ENCODE results near the gene ROCK1. TPM values are rescaled to one million over a fixed set of nuclear protein-coding genes. Genes with fewer than 3 reads are reported as not detected.
A peak's percentile ranks its signal among the peaks of the same experiment; 100 is the strongest.
"Not testable (repeated sequence)": the region's sequence is repeated elsewhere in the genome, so short reads cannot be mapped to it uniquely, and the experiment has no call there.

The ROCK1 gene
- polyA plus RNA-seq (ENCODE audit: insufficient read length in 10 of 10) = 10 to 100 TPM; 27.2 to 44.4 (median 36.5) TPM
- long read RNA-seq, donor 1, partial matches to known transcripts = 15 of 17 reads
- long read RNA-seq, donor 1, other reads (novel, unspliced or antisense) = 0 of 17 reads
- long read RNA-seq, donor 2 = 0 reads
- long read RNA-seq, donor 3 = 0 reads
- long read RNA-seq, donor 4, full-length matches to known transcripts = 1 of 1 reads
- long read RNA-seq, donor 4, partial matches to known transcripts = 0 of 1 reads
- long read RNA-seq, donor 4, other reads (novel, unspliced or antisense) = 0 of 1 reads
- long read RNA-seq, donor 5 = 0 reads
- long read RNA-seq, donor 6 = 0 reads
- long read RNA-seq, donor 7, partial matches to known transcripts = 12 of 13 reads
- long read RNA-seq, donor 7, other reads (novel, unspliced or antisense) = 0 of 13 reads
- long read RNA-seq, donor 8 = 0 reads
- long read RNA-seq, donor 9 = 0 reads

DNA sequence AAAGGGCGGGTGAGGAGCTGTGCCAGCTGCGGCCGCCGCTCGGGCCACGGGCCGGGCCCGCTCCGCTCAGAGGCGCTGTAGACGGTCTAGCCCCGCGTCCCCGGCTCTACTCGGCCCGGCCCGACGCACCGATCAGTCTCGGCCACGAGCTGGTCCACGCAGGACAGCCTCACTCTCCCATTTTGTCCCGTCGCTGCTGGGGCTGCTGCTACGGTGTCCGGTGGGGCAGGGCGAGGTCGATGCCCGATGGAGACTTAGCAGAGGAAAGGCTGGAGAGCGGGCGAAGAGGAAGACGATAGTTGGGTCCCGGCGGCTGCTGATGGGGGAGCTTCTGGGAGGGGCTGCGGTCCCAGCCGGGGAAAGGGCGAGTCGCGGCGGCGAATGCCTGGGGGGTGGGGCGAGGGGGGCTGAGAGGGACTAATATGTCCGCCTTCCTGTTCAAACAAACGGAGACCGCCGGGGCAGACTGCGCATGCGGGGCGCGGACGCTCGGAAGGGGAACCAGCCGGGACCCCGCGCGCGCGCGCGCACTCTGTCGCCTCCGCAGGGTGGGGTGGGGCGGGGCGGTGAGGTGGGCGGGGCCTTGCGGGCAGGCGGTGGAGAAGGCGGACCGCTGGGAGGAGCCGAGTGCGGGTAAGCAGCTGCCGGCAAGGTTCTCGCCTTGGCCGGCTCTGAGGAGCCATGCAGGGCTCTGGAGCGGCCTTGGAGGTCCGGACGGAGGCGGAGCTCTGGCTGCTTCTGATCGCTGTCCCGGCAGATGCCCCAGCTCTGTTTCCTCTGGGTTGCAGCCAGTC lies at the start of gene ROCK1:
ROCK1 (minus strand) TSS at position 468 of the 794 bp plus-strand sequence. CDS start 903 bp downstream, outside the sequence.
- peak; percentile 97 to 99 (median 98) for DNase-seq

DNA sequence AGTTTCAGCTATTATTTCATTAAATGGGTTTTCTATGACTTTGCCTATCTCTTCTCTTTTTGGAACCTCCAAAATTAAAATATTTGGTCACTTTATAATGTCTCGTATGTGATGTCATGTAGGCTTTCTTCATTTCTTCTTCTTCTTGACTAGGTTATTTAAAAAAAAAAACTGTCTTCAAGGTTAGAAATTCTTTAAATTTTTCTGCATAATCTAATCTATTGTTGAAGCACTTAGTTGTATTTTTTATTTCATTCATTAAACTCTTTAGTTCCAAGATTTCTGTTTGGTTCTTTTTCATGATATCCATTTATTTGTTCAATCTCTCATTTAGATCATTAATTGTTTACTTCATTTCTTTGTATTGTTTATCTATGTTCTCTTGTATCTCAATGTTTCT lies 43.8 kb upstream of the ROCK1 start:
- no peak for DNase-seq

DNA sequence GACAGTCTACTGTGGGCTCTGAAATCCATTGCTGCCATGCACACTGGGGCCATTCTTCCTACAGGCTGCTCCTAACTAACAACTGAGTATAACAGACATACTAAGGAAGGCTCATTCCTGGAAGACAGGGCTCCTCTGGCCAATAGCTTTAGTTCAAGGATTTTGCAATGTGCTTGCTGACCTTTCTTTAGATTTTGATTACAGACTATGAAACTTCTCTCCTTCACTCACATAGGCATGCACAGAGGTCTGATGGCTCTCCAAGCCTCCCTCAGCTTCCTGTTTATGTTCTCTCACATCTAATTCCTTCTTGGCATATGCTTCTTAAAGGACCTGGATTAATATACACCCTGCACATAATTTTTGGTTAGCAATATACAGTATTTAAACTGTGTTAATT lies 34.4 kb upstream of the ROCK1 start:
- no peak for DNase-seq

DNA sequence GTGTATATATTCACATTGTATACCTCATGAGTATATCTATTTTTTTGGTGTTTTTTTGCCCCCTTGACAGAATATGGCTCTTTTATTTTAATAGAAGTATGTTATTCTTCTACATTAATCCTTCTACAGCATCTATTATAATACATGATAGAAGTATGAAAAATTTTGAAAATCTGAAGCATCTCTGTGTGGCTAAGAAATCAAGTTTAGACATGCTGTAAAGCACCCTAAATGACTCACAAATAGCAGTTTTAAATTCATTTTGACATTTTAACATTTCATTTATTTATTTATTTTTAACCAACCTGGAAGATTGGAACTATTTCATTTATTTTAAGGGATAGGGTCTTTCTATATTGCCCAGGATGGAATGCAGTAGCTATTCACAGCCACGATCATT lies 33.8 kb upstream of the ROCK1 start:
- DNase-seq = no peak

DNA sequence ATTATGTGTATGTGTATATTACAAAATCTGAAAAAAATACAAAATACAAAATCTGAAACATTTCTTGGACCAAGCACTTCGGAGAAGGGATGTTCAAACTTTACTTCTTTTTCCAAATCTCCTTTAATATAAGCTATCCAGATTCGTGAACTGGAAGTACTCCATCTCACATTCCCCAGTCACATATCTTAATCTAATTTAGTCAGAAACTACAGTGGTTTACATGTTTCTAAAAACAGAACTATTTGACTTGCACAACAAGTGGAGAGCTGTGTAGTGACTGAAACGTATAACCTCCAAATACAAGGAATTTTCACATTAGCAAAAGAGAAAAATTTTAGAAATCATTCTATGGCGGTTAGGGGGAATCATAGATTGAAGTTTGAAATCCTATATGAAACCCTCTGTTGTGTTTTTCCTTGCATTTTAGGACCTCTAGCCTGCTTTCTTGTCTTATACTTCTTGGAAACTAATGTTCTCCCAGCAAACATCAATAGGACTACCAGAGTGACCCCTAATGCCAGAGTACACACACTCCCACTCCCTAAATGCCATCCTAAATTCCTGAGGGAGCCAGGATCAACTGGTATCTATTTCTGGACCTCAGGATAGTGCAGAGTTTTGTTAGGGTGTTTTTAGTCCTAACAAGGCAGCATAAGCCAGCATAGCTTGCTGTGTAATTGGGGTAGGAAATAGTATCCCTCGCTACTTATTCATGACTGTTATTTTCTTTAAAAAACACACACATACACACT lies 30.2 kb upstream of the ROCK1 start:
- peak in 2 of 3 donors; percentile 6 to 32 for DNase-seq

DNA sequence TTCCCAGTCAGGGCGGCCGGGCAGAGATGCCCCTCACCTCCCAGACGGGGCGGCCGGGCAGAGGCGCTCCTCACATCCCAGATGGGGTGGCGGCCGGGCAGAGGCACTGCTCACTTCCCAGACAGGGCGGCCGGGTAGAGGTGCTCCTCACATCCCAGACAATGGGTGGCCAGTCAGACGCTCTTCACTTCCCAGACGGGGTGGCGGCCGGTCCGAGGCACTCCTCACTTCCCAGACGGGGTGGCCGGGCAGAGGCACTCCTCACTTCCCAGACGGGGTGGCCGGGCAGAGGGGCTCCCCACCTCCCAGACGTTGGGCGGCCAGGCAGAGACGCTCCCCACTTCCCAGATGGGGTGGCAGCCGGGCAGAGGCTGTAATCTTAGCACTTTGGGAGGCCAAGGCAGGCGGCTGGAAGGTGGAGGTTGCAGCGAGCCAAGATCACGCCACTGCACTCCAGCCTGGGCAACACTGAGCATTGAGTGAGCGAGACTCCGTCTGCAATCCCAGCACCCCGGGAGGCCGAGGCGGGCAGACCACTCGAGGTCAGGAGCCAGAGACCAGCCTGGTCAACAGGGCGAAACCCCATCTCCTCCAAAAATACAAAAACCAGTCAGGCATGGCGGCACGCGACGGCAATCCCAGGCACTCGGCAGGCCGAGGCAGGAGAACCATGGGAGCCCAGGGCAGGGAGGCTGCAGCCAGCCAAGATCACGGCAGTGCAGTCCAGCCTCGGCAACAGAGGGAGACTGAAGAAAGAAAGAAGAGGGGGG lies 26.3 kb upstream of the ROCK1 start:
- not testable (repeated sequence) for DNase-seq

DNA sequence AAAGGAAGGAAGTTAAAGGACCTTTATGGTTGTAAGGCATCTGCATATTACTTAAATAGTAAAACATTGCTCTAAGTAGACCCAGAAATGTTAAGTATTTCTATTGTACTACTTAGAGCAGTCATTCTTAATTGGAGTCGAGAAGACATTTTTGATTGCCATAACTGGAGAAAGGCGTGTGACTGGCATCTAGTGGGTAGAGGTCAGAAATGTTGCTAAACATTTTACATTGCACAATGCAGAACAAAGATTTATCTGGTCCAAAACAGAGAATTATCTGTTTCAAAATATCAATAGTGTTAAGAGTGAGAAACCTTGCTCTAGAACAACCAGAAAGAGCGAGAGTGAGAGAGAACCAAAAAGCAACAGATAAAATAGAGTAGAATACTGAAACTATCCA lies 23.3 kb upstream of the ROCK1 start:
- no peak for DNase-seq

DNA sequence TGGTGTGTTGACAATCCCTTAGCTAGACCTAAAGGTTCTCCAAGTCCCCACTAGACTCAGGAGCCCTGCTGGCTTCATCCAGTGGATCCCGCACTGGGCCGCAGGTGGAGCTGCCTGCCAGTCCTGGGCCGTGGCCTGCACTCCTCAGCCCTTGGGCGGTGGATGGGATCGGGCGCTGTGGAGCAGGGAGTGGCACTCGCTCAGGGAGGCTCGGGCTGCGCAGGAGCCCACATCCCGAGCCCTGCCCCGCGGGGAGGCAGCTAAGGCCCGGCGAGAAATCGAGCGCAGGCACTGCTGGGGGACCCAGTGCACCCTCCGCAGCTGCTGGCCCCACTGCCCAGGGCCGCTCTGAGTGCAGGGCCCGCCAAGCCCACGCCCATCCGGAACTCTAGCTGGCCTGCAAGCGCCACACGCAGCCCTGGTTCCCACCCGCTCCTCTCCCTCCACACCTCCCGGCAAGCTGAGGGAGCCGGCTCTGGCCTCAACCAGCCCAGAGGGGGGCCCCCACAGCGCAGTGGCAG lies 20.8 kb upstream of the ROCK1 start:
- DNase-seq = no peak

DNA sequence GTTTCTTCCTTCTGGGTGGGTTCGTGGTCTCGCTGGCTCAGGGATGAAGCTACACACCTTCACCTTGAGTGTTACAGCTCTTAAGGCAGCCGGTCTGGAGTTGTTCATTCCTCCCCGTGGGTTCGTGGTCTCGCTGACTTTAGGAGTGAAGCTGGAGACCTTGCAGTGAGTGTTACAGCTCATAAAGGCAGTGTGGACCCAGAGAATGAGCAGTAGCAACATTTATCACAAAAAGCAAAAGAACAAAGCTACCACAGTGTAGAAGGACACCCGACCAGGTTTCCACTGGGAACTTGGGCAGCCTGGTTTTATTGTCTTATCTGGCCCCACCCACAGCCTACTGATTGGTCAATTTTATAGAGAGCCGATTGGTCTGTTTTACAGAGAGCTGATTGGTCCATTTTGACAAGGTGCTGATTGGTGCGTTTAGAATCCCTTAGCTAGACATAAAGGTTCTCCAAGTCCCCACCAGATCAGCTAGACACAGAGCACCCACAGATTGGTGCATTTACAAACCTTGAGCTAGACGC lies 20.1 kb upstream of the ROCK1 start:
- DNase-seq = no peak

DNA sequence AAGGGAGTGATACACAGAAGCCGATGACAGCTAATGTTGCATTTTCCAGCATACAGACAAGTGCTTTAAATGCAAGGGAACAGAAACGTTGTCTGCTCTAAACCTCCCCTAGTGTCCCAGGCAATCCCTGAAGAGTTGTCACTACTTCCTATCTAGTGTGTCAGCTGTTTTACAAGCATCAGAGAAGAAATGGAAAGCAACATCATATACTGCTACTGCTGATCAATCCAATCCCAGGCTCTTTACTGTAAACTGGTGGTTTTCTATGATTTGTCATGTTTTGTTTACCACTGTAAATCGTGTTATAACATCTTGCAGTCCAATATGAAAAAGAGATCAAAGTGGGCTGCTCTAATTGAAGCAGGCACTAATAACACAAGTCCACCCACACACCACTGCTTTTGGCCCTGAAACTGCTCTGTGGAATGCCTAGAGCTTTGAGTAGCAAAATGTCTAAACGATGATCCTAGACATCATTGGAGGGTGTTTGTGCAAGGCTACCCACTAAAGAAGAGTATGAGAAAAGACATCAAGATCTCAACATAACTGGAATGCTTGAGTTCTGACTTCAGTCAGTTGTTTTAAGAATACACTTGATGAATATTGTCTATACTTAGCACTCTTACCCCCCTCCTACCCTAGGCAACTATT lies 18.1 kb upstream of the ROCK1 start:
- peak in 1 of 3 donors; percentile 29 for DNase-seq

DNA sequence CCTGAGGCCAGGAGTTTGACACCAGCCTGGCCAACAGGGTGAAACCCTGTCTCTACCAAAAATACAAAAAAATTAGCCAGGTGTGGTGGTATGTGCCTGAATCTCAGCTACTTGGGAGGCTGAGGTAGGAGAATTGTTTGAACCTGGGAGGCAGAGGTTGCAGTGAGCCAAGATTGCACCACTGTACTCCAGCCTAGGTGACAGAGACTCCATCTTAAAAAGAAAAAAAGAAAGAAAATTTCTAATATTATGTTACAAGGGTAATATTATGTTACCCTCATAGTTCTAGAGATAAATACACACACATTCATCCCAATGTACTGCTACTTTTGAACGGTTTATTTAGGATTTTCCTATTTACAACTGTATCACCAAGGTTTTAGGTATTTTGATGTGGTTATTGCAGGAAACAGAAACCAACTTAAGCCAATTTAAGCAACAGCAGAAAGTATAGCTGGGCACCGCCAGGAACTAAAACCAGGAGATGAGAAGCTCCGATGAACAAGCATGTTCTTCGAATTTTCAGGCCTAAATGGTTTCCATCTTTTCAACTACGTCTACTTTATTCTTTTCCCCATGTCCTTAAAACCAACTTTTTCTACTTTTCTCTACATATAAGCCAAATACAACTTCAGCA lies 11.8 kb upstream of the ROCK1 start:
- DNase-seq = no peak

DNA sequence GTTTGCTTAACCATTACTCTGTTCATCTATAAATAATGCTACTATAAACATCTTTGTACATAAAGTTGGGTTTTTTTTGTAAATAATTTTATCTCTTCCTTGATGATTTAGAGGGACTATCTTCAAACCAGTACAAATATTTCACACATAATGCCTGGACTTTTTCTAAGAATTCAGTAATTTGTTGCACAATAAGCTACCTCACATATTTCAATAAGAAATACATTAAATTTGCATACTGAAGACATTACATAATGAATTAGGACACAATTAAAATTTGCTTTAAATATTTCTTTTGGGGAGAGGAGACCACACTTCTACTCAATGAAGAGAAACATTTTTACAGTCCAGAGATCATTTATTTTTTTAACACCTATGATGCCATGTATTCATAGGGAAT lies 7.2 kb upstream of the ROCK1 start:
- DNase-seq = no peak

DNA sequence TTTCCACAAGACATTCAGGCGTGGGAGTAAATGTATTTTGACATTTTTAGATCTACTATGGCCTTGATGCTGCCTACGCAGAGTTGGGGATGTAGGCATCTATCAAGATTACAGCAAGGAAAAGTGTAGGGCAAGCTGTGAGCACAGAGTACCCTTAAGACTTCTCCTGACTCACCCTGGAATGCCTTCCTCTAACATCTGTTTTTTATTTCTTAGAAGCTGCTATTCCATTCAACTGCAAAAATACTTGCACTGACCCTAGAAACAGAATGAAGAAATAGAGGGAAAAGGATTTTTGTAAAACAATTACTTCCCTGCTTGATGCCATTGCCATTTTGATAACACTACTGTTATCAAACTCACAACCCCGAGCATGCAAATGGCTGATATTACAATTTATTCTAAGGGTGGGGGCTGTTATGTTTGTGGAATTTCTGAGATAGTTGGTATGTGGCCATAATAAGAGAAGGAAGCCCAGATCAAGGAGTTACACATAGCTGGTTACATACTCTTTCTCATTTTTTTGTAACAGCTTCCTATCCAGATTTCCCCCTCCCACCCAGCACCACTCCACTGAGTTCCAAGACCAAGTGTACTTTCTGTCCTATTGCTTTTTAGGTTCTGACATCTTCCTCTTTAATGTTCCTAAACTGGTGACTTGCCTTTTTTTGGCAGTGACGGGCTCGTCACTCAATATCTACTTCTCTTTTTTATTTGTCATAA lies 6.0 kb upstream of the ROCK1 start:
- peak; percentile 40 to 78 (median 67) for DNase-seq

DNA sequence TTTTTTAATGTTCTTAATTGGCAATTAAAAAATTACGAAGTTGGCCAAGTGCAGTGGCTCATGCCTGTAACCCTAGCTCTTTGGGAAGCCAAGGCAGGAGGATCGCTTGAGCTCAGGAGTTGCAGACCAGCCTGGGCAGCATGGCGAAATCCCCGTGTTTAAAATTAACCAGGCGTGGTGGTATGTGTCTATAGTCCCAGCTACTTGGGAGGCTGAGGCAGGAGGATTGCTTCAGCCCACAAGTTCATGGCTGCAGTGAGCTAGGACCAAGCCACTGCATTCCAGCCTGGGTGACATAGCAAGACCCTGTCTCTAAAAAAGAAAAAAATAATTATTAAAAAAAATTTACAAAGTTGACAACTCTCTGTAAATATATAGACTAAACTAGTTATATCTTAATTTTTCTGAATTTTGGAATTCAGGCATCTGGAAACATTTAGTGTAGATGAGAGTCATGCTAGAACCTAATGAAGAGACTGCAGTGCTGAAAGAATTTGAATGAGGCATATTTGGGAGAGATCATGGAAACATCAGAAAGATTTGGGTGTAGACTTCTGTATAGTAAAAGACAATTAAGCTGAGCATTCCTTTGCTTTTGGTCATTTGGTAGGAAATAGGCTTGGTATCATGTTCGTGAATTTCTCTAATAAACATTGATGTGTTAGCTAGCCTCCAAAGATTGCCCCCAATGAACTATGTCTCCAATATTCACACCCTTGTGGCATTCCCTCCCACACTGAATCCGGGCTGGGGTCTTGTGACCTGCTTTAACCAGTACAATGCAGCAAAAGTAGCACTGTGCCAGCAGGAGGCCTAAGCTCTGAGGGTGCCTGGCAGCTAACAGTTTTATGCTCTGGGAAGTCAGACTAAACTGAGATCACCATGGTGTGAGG lies 4.2 kb upstream of the ROCK1 start:
- DNase-seq = peak in 1 of 3 donors; percentile 78

DNA sequence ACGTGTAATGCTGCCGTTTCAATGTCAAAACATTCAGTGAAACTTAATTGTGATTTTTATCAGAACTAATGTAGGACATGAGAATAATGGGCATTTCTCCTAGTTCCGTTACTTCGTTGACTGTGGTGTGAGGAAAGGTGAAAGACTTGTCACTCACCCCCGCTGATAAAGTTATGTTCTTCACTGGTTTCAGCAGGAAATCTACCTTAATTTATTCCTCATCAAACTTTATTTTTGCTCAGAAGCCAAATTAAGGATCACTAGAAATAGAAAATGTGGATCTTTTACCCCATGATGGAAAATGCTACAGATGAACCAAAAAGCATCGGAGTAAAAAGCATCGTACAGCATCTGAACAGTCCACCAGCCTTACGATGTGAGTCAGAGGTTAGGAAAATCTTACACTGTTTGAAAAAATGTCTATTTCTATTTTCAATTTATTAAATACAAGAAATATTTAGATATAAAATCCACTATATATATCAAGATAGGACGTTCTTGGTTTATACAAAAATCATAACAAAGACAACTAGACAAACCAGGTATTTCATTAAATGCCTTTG lies 1.0 kb upstream of the ROCK1 start:
- peak in 1 of 3 donors; percentile 14 for DNase-seq

DNA sequence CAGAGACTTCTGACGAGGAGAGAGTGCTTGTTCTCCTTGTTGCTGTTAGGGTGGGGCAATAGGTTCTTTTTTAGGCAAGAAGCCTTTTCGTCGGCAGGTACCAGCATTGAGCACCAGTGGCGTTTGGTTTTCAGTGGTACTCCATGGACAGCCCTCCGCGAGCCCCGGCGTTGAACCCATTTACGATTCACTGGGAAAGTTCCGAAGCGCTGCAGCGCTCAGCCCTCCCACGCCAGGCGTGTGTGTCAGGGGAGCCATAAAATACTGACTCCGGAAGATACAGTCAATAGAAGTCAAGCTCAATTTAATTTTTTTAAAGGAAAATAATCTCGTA lies 494 bp upstream of the ROCK1 start:
- no peak for DNase-seq

DNA sequence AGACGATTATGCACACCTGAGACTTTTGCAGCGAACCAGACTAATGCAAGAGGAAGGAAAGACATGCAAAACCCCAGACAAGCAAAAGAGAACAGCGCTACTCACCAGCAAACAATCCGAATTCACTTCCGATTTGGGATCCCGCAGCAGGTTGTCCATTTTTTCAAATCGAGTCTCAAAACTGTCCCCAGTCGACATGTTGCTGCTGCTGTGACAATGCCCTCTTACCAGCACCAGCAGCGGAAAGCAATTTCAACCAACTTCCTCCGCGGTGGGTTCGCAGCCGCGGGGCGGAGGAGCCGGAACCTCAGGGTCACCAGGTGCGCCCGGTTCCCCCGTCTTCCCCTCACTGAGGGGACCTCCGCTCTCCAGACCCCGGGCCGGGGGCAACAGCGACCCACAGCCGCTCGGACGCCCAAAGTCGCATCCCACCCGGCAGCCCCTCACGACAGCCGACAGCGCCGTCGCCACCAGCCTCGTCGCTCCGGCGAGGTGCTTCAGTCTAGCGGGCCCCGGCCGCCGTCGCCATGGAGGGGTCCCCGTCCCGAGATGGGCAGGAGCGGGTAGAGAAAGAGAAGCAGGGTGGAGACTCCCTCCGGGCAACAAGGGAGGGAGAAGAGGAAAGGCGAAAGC lies 784 bp downstream of the ROCK1 start:
- DNase-seq = peak; percentile 33 to 78 (median 49)

Measured in muscle of back (tissue), 13 donors.